H54 (cell line): ENCODE measurements around the gene MORC1.

Source experiments
- DNase-seq: peaks from one replicate; pipeline ENCODE4 v3.0.0; 2011; ENCODE audit warnings: low spot score, mixed read lengths; ENCODE audit not compliant: insufficient read length
- FAIRE-seq: peaks from 3 replicates; lab custom pipeline; 2011; peaks lifted over from hg19 to GRCh38; lab: Jason Lieb, UNC
- POLR2A ChIP-seq: IDR thresholded peaks from 2 replicates; pipeline ENCODE4 v1.6.1; 2011; ENCODE audit warnings: low read depth, mild to moderate bottlenecking, low read length

MORC1 gene

DNA sequence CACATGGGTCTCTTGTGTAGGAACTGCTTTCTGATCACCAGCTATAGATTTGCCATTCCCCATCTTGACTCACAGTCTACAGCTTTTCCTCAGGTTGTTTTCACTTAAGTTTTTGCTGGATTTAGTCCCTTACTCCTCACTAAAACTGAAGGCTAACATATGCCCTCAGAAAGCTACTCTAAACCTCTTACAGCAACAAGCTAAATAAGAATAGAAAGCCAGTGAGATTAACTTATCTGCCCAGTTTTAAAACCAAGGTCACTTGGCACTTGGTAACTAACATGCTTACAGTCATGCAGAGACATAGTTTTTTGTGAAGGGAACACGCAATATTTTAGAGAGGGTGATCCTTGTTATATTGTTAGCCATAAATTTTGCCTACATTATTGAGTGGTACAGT is 164.2 kb downstream of the MORC1 start, which contains the start of gene GUCA1C:
Gene GUCA1C (minus strand): TSS at position 180 of the 400 bp plus-strand sequence. CDS start 117 bp downstream, at position 63.
- no peak for DNase-seq
- no peak for TF ChIP-seq POLR2A
- no peak for FAIRE-seq

DNA sequence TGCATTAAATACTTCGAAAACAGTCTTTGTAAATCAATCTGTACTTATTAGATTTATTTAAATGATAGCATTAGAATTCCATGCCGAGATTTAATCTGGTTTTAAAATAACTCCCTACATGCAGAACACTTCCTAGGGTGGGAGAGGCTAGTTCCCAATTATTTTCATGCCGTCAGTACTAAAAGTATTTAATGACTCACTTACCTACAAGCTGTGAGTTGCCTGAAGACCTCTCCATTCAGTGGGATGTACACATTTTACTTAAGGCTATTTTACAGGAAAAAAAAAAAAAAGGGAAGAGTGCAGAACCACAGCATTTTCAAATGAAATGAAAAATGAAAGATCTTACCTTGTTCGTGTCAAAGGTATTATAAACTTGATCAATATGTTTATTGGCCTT is 164.7 kb downstream of the MORC1 start:
- no peak for FAIRE-seq
- TF ChIP-seq POLR2A = no peak
- no peak for DNase-seq

DNA sequence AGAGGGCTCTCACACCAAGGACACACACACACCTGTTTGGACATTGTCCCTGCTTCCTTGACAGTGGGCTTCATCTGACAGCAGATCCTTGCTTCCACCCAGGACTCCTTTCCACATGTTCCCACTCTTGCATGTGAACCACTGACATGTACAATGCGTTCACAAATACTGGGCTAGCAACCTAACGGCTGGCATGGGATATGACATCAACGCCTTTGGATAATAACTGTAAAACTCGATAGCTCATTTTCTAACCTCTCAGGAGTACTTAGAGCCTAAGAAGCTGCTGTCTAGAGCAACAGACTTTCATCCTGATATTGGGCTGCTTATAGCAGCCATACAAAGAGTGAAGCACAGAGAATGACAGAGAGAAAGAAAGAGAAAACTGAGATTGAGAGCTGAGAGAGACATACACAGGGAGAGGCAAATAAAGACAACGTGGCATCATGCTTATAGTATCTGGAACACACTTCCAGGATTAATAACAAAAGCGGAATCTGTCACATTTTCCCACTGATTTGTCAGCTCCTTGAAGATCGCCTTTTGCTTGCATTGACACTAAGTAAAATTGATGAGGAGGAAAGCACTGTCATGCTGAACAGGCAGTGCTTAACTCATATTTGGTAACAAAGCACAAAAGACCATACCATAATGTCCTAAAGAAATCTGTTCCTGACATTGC is 166.0 kb downstream of the MORC1 start:
- DNase-seq = no peak
- no peak for TF ChIP-seq POLR2A
- no peak for FAIRE-seq

DNA sequence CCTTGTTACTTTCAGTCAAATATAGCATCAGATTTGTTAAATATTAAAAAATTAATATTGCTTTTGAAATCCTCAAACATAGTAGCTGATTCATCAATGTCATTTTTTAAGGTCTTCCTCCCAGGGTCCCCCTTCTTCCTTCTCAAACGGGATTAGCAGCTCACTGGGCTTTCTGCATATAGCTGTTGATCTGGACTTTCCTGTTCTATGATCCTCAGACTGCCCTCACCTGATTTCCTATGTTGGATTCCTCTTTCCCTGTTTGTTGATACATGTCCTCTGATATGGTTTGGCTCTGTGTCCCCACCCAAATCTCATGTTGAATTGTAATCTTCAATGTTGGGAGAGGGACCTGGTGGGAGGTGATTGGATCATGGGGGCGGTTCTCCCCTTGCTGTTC is 170.1 kb downstream of the MORC1 start:
- no peak for TF ChIP-seq POLR2A
- no peak for FAIRE-seq
- no peak for DNase-seq

DNA sequence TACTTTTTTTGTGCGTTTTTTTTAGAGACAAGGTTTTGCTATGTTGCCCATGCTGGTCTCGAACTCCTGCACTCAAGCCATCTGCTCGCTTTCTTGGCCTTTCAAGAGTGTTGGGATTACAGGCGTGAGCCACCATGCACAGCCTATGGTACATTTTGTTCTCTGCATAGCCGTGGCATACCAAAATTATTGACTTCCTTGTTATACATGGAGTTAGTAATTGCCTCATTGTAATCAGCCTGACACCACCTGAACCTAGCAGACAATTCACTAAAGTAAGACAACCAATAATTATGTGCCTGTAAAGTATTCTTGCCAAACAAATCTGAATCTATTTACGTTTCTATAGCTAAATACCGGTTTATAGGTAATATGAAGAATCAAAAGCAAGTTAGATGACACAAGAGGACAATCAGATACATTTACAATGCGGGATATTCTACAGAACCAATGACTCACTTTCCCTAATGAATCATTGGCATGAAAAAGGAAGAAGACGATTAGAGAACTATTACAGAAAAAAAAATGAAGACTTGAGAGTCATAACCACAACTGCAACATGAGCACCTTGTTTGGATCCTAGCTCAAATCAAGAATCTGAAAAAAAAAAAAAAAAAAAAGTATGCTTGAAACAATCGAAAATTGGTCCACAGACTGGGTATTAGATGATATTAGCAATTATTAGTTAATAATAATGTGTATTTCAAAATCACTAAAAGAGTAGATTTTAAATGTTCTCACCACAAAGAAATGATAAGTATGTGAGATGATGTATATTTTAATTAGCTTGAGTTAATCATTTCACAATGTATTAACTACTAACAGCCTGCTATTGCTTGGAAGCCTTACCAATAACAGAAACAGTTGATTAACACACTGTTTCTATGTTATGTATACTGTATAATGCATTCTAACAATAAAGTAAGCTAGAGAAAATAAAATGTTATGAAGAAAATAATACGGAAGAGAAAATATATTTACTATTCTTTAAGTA is 171.3 kb downstream of the MORC1 start:
- FAIRE-seq (no peak), DNase-seq (no peak)
- no peak for TF ChIP-seq POLR2A

DNA sequence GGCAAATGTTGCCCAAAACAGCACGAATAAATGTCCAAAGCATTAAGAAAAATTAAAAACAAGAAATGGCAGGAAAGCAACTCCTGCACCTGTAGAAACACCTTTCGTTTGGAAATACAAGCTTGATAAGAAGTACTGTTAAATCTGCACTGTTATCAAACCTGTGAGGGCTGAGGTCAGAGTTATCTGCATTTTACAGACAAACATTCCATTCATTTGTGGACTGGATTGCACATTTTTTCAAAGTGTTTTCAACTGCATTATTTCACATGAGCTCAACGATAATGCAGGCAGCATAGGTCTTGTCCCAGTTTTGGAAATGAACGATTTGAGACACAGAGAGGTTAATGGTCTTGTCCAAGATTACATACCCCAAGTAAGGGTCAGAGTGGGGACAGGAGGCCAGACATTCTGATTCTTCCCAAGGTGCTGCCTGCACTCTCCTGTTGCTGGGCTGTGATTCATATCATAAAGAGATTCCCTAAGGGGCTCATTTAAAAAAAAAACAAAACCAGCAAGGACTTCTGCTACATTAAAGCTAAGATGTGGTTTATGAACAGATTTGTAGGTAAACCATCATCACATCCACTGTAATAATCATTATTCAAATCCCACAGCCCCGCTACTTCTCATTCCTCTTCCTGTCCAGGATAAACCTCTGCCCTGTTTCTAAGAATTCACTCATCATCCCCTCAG is 177.2 kb downstream of the MORC1 start:
- no peak for DNase-seq
- no peak for TF ChIP-seq POLR2A
- no peak for FAIRE-seq

DNA sequence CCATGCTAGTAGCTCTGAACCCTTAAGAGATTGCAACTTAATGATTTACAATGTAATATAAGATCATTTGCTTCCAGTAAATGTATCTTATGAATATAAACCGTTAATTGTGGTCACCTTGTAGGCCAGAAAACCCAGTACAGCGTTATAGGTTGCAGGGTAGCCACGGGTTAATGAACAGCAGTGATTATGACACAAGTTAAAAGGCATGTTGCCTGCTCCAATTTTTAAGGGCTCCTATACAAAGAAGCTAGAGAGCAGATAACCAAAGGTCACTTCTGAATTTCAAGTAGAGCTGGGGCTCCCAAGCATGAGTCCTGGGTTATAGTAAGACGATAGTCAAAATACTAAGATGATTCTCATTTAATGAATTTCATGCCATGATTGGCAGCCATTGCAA is 177.8 kb downstream of the MORC1 start:
- no peak for TF ChIP-seq POLR2A
- no peak for FAIRE-seq
- no peak for DNase-seq

DNA sequence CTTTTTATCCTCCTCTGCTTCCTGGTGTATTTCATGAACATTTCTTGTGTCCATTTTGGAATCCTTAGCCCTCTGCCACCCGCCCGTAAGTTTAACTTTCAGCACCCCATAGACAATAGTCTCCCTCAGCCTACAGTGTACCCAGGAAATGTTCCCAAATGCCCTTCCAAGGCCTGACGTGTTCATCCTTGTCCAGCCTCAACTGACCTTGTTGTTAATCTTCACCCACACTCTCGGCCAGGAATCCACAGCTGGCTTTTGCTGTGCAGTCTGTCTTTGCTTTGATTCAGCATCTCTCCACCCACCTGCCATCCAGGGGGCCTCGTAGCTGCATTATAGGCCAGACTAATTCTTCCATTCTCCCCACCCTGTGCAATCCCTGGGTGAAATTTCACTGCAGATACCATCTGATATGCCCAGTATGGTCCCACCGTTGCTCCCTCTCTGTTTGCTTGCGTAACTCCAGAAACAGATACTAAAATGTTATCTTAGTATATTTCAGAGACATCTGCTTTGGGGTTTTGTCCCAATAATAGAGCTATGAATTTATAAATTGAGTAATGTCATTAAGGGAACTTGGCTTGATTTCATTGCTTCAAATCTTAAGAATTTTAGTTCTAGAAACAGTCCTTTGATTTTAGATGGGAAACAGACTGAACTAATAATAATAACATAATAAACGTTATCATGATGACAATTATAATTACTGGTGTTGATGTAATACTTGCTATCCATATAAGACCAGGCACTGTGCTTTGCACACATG is 180.8 kb downstream of the MORC1 start:
- FAIRE-seq (no peak), DNase-seq (no peak)
- TF ChIP-seq POLR2A = no peak

DNA sequence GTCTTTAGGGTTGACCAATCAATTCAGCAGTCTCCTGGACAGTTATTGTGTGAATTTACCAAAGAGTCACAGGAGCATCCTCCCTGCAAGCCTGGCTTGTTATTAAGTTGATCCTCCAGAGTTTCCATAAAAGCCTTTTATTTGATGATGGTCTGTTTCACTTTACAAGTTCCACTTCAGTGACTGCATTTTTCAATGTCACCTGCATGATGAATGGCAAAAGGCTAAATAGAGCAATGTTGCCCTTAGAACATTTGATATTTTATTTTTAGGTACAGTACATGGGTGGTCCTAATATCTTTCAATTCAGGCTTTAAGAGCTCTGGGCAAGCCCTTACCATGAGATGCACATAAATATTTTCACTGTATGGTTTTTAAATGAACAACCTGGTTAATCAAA is 186.9 kb downstream of the MORC1 start:
- FAIRE-seq (no peak), DNase-seq (no peak)
- no peak for TF ChIP-seq POLR2A

DNA sequence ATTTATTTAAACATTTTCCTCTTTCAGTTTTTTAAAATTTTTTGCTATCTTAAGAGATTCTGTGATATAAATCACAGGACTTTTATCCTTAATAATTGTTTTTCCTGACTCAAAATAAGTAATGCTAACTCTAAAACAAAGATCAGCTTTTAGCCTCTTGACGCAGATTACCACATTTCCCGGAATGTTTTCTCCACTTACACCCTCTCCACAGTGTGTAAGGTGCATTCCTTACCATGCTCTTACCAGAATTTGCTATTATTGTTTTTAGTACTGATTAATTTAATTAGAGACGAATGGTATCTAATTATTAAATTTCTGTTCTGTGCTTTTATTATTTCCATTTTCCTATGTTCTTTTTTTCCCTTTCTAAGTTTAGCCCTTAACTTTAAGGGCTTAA is 199.1 kb downstream of the MORC1 start:
- DNase-seq (no peak), FAIRE-seq (no peak)
- TF ChIP-seq POLR2A = no peak

DNA sequence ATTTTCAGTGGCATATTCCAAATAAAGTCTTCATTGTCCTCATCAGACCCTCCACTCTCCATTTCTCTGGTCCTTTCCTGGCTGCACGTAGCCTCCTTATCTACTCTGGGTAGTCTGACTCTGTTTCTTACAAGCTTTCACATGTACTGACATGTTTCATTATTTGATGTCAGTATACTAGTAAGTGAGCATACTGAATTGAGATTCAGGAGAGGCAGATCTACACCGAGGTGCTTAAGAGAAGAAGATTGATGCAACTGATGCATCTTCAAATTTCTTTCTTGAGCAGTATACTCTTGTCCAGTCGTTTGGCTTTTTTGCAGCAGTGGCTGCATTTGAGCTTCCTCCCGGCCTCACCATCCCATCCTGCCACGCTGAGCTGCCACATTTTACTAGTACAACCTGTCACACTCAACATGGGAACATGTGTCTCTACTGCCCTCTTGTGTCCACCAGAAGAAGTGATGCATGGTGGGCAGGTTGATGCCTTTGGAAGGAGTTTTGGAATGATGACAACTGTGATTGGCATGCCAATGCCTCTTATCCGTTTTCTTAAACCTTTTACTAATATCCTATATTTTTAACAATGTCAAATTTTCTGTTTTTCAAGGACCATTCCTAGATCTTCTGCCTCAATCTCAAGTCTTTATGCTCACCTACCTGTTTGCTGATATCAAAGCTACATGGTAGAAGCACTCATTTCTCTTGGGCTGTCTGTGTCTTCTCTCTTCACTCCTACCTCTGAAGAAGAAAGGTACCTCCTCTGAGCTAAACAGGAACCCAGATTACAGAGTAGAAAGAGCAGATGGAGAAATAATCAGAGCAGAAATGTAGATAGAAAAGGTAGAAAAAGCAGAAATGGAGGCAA is 202.9 kb downstream of the MORC1 start:
- FAIRE-seq (peak; percentile 92), DNase-seq (peak; percentile 49)
- no peak for TF ChIP-seq POLR2A

DNA sequence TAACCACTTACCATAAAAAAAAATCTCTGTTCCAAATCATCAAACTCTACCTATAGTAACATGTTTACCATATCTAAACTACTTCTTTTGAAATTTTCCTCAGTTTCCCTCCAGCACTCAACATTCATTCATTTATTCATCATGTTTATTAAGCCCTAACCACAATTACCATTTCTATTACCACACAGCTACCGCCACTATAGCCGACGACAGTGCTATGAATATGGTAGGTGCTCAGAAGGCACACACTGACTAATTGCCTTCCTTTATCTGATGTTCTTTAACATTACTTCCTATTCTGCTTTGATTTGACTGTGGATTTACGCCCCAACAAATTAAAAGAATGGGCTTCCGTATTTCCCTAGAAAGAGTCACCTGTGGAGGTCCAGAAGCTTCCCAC is 208.1 kb downstream of the MORC1 start:
- DNase-seq (no peak), FAIRE-seq (no peak)
- no peak for TF ChIP-seq POLR2A
